Ascending aorta (tissue), 2 donors: Measurements from ENCODE around the gene BANP. TPM values are rescaled to one million over a fixed set of nuclear protein-coding genes. Genes with fewer than 3 reads are reported as not detected.
A peak's percentile ranks its signal among the peaks of the same experiment; 100 is the strongest.
"Not testable (repeated sequence)": the region's sequence is repeated elsewhere in the genome, so short reads cannot be mapped to it uniquely, and the experiment has no call there.

Experiments used
- DNase-seq, 2 donors: peaks; one replicate each; pipeline ENCODE4 v3.0.0-alpha.2; 2019; ENCODE audit warnings: low spot score in 2 of 2
- H3K27ac ChIP-seq, 2 donors: fragments of 200-600 bp; sonication (generic); one replicate each; pipeline ENCODE4 v1.5.1; 2016 to 2017; ENCODE audit warnings: mild to moderate bottlenecking in 1 of 2
- H3K27me3 ChIP-seq: fragments of 200-600 bp; sonication (generic); one replicate; pipeline ENCODE4 v1.5.1; 2017
- H3K36me3 ChIP-seq, 2 donors: fragments of 200-600 bp; sonication (generic); one replicate each; pipeline ENCODE4 v1.5.1; 2016
- H3K4me1 ChIP-seq, 2 donors: fragments of 200-600 bp; sonication (generic); one replicate each; pipeline ENCODE4 v1.5.1; 2016 to 2017; ENCODE audit warnings: mild to moderate bottlenecking in 1 of 2
- H3K4me3 ChIP-seq, 2 donors: fragments of 200-600 bp; sonication (generic); one replicate each; pipeline ENCODE4 v1.5.1; 2016 to 2017; ENCODE audit warnings: mild to moderate bottlenecking in 1 of 2
- H3K9me3 ChIP-seq, 2 donors: fragments of 200-600 bp; sonication (generic); one replicate each; pipeline ENCODE4 v1.5.1; 2016
- intact Hi-C: fragments of 100-400 bp; cut with DNase I; formaldehyde crosslinking; loops from one replicate; pipeline ENCODE4 v1.15.1; 2023
- total RNA-seq: library from RNA; depleted of rRNA; stranded (reverse); fragments of >200 nt; gene quantifications from one replicate; pipeline ENCODE4 v1.1.0, GENCODE V29; 2016
- TF ChIP-seq, protein P1 (sequence below), 3 experiments: fragments of 200-600 bp in 2 of 3; fragments of 450-650 bp in 1 of 3; sonication (generic) in 2 of 3; IDR thresholded peaks; one replicate each; pipeline ENCODE4 v1.5.1; 2016 to 2019; ENCODE audit warnings: antibody characterized with exemption in 3 of 3, mild to moderate bottlenecking in 1 of 3, moderate library complexity in 1 of 3

Gene BANP, protein sequence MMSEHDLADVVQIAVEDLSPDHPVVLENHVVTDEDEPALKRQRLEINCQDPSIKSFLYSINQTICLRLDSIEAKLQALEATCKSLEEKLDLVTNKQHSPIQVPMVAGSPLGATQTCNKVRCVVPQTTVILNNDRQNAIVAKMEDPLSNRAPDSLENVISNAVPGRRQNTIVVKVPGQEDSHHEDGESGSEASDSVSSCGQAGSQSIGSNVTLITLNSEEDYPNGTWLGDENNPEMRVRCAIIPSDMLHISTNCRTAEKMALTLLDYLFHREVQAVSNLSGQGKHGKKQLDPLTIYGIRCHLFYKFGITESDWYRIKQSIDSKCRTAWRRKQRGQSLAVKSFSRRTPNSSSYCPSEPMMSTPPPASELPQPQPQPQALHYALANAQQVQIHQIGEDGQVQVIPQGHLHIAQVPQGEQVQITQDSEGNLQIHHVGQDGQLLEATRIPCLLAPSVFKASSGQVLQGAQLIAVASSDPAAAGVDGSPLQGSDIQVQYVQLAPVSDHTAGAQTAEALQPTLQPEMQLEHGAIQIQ
- 23.4 TPM for total RNA-seq

- DNase-seq = peak; percentile 96 to 99
- H3K27ac ChIP-seq = peak within 1 kb of the TSS; percentile 97 to 98
- H3K9me3 ChIP-seq = no peaks in the 10 kb centered on the region
- H3K36me3 ChIP-seq = peaks cover 0 to 12% of the 10 kb centered on the region in 2 donors
- peak within 1 kb of the TSS; percentile 95 to 99 for H3K4me3 ChIP-seq
- intact Hi-C loops = loop anchor here (1.0 to 2.0 kb wide), 3 partner anchors 33 to 756 kb away; partner anchors contain the start of genes CTU2 and RNF166
- no peaks in the 10 kb centered on the region for H3K27me3 ChIP-seq
- H3K4me1 ChIP-seq = peaks cover 0 to 9% of the 10 kb centered on the region in 2 donors
- TF ChIP-seq, protein P1, sequence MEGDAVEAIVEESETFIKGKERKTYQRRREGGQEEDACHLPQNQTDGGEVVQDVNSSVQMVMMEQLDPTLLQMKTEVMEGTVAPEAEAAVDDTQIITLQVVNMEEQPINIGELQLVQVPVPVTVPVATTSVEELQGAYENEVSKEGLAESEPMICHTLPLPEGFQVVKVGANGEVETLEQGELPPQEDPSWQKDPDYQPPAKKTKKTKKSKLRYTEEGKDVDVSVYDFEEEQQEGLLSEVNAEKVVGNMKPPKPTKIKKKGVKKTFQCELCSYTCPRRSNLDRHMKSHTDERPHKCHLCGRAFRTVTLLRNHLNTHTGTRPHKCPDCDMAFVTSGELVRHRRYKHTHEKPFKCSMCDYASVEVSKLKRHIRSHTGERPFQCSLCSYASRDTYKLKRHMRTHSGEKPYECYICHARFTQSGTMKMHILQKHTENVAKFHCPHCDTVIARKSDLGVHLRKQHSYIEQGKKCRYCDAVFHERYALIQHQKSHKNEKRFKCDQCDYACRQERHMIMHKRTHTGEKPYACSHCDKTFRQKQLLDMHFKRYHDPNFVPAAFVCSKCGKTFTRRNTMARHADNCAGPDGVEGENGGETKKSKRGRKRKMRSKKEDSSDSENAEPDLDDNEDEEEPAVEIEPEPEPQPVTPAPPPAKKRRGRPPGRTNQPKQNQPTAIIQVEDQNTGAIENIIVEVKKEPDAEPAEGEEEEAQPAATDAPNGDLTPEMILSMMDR (IDR thresholded peaks at IDR 0.05) = peak; percentile 14 to 39 (median 36)
Observed at GRCh38 chr16:87950765-87951551, at the start of gene BANP. Gene BANP (plus strand): TSS chr16:87951434. CDS start chr16:87975116, 23,682 bp downstream.

DNA sequence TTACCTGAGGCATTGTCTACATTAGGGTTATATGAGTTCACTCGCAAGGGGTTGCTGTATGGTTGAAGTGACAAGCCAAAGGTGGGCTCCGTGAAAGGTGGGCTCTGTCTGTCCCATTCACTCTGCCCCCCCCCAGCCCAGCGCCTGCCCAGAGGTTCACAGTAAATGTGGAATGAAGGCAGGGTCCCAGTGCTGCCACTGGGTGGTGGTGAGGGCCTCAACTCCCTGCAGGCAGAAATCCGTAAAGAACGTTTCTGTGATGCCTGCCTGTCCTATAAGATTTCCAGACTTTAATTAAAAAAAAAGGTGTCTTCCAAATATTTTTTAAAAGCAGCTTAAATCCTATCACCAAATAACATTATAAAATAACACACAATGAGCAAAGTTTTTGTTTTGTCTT lies 46.3 kb upstream of the BANP start:
- H3K36me3 ChIP-seq, H3K9me3 ChIP-seq, H3K27ac ChIP-seq, H3K27me3 ChIP-seq, H3K4me3 ChIP-seq, H3K4me1 ChIP-seq, intact Hi-C loops, DNase-seq: not testable (repeated sequence)

- intact Hi-C loops, H3K27ac ChIP-seq, H3K9me3 ChIP-seq, H3K4me3 ChIP-seq, H3K4me1 ChIP-seq, H3K36me3 ChIP-seq, H3K27me3 ChIP-seq, DNase-seq: not testable (repeated sequence)
Observed at GRCh38 chr16:87905521-87905920, 45.7 kb upstream of the BANP start.

GRCh38 chr16:87908101-87908500 lies 43.1 kb upstream of the BANP start:
- H3K9me3 ChIP-seq, H3K27me3 ChIP-seq, H3K36me3 ChIP-seq, intact Hi-C loops, H3K4me3 ChIP-seq, DNase-seq, H3K27ac ChIP-seq: not testable (repeated sequence)
- peaks cover 0 to 12% of the 10 kb centered on the region in 2 donors for H3K4me1 ChIP-seq

GRCh38 chr16:87909203-87909935 lies 41.9 kb upstream of the BANP start:
- peaks cover 0 to 12% of the 10 kb centered on the region in 2 donors for H3K4me1 ChIP-seq
- not testable (repeated sequence) for H3K36me3 ChIP-seq, H3K27me3 ChIP-seq, H3K27ac ChIP-seq, H3K4me3 ChIP-seq, H3K9me3 ChIP-seq
- TF ChIP-seq, protein P1 (IDR thresholded peaks at IDR 0.05) = peak; percentile 86 to 94 (median 93)
- intact Hi-C loops = loop anchor here (1.0 kb wide), 3 partner anchors 38 to 131 kb away; no protein-coding TSS in a partner anchor
- peak in 1 of 2 donors; percentile 90 for DNase-seq

- Histone ChIP-seq H3K27ac (peak overlapping the region; percentile 81 to 88), H3K4me1 (peaks cover 0 to 12% of the 10 kb centered on the region in 2 donors)
- H3K9me3 ChIP-seq, H3K36me3 ChIP-seq, H3K27me3 ChIP-seq, H3K4me3 ChIP-seq: not testable (repeated sequence)
- peak; percentile 88 to 97 for DNase-seq
- intact Hi-C loops = loop anchor here (1.0 to 2.0 kb wide), 2 partner anchors 40 to 58 kb away; partner anchors contain the start of gene BANP
Observed at GRCh38 chr16:87911106-87911763, 40.0 kb upstream of the BANP start.

GRCh38 chr16:87912691-87913090 lies 38.5 kb upstream of the BANP start:
- H3K36me3 ChIP-seq, intact Hi-C loops: not testable (repeated sequence)

DNA sequence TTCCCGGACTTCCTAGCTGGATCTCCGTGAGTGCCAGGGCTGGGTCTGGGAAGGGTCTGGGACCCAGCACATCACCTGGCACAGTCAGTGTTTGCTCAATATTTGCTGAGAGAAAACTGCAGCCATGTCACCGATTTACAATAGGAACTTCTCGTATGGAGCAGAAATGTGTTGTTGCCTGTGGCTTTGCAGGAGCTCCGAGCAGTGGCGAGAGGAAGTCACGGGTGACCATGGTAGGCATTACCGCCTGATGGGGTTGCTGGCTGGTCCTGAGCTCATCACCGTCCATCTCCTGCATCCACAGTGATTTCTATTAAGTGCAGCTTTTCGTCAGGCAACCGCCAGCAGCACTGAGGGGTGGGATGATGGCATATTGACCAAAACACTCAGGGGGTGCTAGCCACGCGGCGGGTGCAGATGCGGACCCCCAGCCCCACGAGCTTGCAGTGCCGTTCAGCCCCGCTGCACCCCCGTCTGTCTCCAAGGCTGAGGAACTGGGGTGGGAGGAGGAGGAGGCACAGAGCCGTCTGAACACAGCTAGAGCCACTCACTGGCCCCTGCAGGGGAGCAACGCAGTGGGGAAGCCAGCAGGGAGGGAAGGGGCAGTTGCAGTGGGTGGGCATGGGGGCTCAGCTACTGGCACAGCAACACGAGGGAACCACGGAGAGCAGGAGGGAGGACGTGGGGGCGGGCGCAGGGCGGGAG lies 37.1 kb upstream of the BANP start:
- peaks cover 0 to 21% of the 10 kb centered on the region in 2 donors for H3K4me1 ChIP-seq
- intact Hi-C loops, H3K27me3 ChIP-seq, H3K9me3 ChIP-seq, H3K36me3 ChIP-seq, H3K27ac ChIP-seq, H3K4me3 ChIP-seq, DNase-seq: not testable (repeated sequence)

More at GRCh38 chr16:87912691-87913090, 38.5 kb upstream of the BANP start:
- H3K9me3 ChIP-seq, DNase-seq, H3K4me3 ChIP-seq, H3K27me3 ChIP-seq, H3K27ac ChIP-seq: not testable (repeated sequence)
- peaks cover 0 to 13% of the 10 kb centered on the region in 2 donors for H3K4me1 ChIP-seq
